NB4 (cell line): ENCODE data around the gene OR2AG2.

Source experiments
- MAX ChIP-seq: IDR thresholded peaks from 2 replicates; pipeline ENCODE4 v1.6.1; 2011; ENCODE audit warnings: low read depth, low read length
- MYC ChIP-seq: IDR thresholded peaks from 2 replicates; pipeline ENCODE4 v1.6.1; 2011; ENCODE audit warnings: low read depth, low read length
- POLR2A ChIP-seq: IDR thresholded peaks from 2 replicates; pipeline ENCODE4 v1.6.1; 2011; ENCODE audit warnings: mild to moderate bottlenecking; ENCODE audit not compliant: insufficient read length; ENCODE audit errors: extremely low read depth
- TF ChIP-seq, protein P1 (sequence below): IDR thresholded peaks from one replicate; pipeline ENCODE4 v1.5.1; 2012; ENCODE audit warnings: low read depth, low read length

DNA sequence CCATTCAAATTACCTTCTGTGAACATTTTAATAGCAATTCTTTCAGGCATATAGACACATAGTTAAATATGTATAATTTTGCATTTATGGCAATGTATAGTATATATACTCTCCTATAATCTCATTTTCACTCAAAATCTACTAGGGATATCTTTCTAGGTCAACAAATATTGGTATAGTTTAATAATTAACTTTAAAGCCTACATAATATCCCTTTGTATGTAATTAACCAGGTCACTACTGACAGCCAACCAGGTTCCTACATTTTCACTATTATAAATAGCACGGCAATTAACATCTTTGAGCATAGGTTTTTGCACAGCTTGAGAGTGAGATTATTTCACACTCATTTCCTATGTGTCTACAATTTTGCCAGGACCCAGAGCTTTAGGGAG, 15.8 kb downstream of the OR2AG2 start:
- TF ChIP-seq, protein P1, sequence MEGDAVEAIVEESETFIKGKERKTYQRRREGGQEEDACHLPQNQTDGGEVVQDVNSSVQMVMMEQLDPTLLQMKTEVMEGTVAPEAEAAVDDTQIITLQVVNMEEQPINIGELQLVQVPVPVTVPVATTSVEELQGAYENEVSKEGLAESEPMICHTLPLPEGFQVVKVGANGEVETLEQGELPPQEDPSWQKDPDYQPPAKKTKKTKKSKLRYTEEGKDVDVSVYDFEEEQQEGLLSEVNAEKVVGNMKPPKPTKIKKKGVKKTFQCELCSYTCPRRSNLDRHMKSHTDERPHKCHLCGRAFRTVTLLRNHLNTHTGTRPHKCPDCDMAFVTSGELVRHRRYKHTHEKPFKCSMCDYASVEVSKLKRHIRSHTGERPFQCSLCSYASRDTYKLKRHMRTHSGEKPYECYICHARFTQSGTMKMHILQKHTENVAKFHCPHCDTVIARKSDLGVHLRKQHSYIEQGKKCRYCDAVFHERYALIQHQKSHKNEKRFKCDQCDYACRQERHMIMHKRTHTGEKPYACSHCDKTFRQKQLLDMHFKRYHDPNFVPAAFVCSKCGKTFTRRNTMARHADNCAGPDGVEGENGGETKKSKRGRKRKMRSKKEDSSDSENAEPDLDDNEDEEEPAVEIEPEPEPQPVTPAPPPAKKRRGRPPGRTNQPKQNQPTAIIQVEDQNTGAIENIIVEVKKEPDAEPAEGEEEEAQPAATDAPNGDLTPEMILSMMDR, result no peak
- TF ChIP-seq POLR2A (no peak), MAX (no peak), MYC (no peak)
